ENCODE results near the gene ELMO1.

Gene ELMO1

GRCh38 chr7:36945612-36946400, 502.9 kb downstream of the ELMO1 start:
- no peak for DNase-seq (ENCODE audit: low spot score)

GRCh38 chr7:36944838-36945237, 503.8 kb downstream of the ELMO1 start:
- no peak for DNase-seq (ENCODE audit: low spot score)

- no peak for DNase-seq (ENCODE audit: low spot score)
Measured at GRCh38 chr7:36943591-36944435, 504.9 kb downstream of the ELMO1 start.

- no peak for DNase-seq (ENCODE audit: low spot score)
Measured at GRCh38 chr7:36942955-36943354, 505.7 kb downstream of the ELMO1 start.

- no peak for DNase-seq (ENCODE audit: low spot score)
Measured at GRCh38 chr7:36942541-36942940, 506.1 kb downstream of the ELMO1 start.

- no peak for DNase-seq (ENCODE audit: low spot score)
Measured at GRCh38 chr7:36942025-36942424, 506.6 kb downstream of the ELMO1 start.

- no peak for DNase-seq (ENCODE audit: low spot score)
Measured at GRCh38 chr7:36941359-36941758, 507.3 kb downstream of the ELMO1 start.

GRCh38 chr7:36939816-36940215, 508.8 kb downstream of the ELMO1 start:
- DNase-seq (ENCODE audit: low spot score): no peak

- peak; percentile 22 for DNase-seq (ENCODE audit: low spot score)
Measured at GRCh38 chr7:36937754-36938563, 510.7 kb downstream of the ELMO1 start.

- DNase-seq (ENCODE audit: low spot score): no peak
Measured at GRCh38 chr7:36931892-36932291, 516.8 kb downstream of the ELMO1 start.

GRCh38 chr7:36929791-36930190, 518.9 kb downstream of the ELMO1 start:
- DNase-seq (ENCODE audit: low spot score): no peak

- DNase-seq (ENCODE audit: low spot score): no peak
Measured at GRCh38 chr7:36928718-36929117, 519.9 kb downstream of the ELMO1 start.

- DNase-seq (ENCODE audit: low spot score): no peak
Measured at GRCh38 chr7:36928311-36928710, 520.4 kb downstream of the ELMO1 start.

- no peak for DNase-seq (ENCODE audit: low spot score)
Measured at GRCh38 chr7:36925691-36926090, 523.0 kb downstream of the ELMO1 start.

GRCh38 chr7:36925207-36925606, 523.5 kb downstream of the ELMO1 start:
- DNase-seq (ENCODE audit: low spot score): no peak

- DNase-seq (ENCODE audit: low spot score): no peak
Measured at GRCh38 chr7:36923943-36924436, 524.7 kb downstream of the ELMO1 start.

- DNase-seq (ENCODE audit: low spot score): no peak
Measured at GRCh38 chr7:36923185-36923584, 525.5 kb downstream of the ELMO1 start.

- DNase-seq (ENCODE audit: low spot score): no peak
Measured at GRCh38 chr7:36920433-36920832, 528.2 kb downstream of the ELMO1 start.

GRCh38 chr7:36919738-36920137, 528.9 kb downstream of the ELMO1 start:
- no peak for DNase-seq (ENCODE audit: low spot score)

- DNase-seq (ENCODE audit: low spot score): no peak
Measured at GRCh38 chr7:36918591-36918990, 530.1 kb downstream of the ELMO1 start.

GRCh38 chr7:36916619-36917018, 532.0 kb downstream of the ELMO1 start:
- no peak for DNase-seq (ENCODE audit: low spot score)

- DNase-seq (ENCODE audit: low spot score): no peak
Measured at GRCh38 chr7:36916116-36916515, 532.5 kb downstream of the ELMO1 start.

All from iPS-NIHi11 (cell line).